SH-SY5Y (cell line): Measurements from ENCODE around the gene NUDT8.

ENCODE experiments used
- GATA2 ChIP-seq: IDR thresholded peaks from 2 replicates; pipeline ENCODE4 v1.6.1; 2011; ENCODE audit warnings: mild to moderate bottlenecking, low read depth, low read length
- GATA3 ChIP-seq: IDR thresholded peaks from 2 replicates; pipeline ENCODE4 v1.6.1; 2011; ENCODE audit warnings: low read depth, mild to moderate bottlenecking, low read length, moderate library complexity

- no peak for TF ChIP-seq GATA2
- TF ChIP-seq GATA3: no peak
Observed at GRCh38 chr11:67605231-67606011, 24.3 kb downstream of the NUDT8 start.
